ENCODE measurements around the gene ITGB3. TPM values are rescaled to one million over a fixed set of nuclear protein-coding genes. Genes with fewer than 3 reads are reported as not detected.

The ITGB3 gene
- total RNA-seq, 1 donor from 2014 or later: not detected

GRCh38 chr17:47288531-47289116, 35.0 kb downstream of the ITGB3 start:
- no peak overlapping the region for H3K4me3 Mint-ChIP-seq (ENCODE audit: unreplicated experiment)
- no peak overlapping the region for H3K27ac Mint-ChIP-seq (ENCODE audit: unreplicated experiment)
- TF ChIP-seq, protein P1, sequence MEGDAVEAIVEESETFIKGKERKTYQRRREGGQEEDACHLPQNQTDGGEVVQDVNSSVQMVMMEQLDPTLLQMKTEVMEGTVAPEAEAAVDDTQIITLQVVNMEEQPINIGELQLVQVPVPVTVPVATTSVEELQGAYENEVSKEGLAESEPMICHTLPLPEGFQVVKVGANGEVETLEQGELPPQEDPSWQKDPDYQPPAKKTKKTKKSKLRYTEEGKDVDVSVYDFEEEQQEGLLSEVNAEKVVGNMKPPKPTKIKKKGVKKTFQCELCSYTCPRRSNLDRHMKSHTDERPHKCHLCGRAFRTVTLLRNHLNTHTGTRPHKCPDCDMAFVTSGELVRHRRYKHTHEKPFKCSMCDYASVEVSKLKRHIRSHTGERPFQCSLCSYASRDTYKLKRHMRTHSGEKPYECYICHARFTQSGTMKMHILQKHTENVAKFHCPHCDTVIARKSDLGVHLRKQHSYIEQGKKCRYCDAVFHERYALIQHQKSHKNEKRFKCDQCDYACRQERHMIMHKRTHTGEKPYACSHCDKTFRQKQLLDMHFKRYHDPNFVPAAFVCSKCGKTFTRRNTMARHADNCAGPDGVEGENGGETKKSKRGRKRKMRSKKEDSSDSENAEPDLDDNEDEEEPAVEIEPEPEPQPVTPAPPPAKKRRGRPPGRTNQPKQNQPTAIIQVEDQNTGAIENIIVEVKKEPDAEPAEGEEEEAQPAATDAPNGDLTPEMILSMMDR (IDR thresholded peaks at IDR 0.05; ENCODE audit: partially characterized antibody, unreplicated experiment): no peak
- peaks cover 7% of the 10 kb centered on the region for H3K36me3 Mint-ChIP-seq (ENCODE audit: unreplicated experiment)
- H3K9me3 Mint-ChIP-seq (ENCODE audit: unreplicated experiment): peaks cover 2% of the 10 kb centered on the region
- no peak for DNase-seq
- H3K27me3 Mint-ChIP-seq (ENCODE audit: unreplicated experiment): peaks cover 4% of the 10 kb centered on the region
- H3K4me1 Mint-ChIP-seq (ENCODE audit: low read depth, unreplicated experiment): no peaks in the 10 kb centered on the region

DNA sequence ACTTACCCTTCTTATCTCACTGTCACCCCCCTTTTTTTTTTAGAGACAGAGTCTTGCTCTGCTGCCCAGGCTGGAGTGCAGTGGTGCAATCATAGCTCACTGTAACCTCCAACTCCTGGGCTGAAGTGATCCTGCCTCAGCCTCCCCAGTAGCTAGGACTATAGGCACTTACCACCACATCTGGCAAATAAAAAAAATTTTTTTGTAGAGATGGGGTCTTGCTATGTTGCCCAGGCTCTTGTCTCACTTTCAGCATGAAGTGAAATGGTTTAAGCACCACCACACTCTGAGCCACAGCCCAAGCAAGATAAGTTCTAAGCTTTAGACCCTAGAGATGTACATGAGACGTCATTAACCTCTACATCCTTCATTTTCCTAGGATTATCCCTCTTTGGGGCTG, 35.7 kb downstream of the ITGB3 start:
- H3K27ac Mint-ChIP-seq (ENCODE audit: unreplicated experiment): no peak overlapping the region

GRCh38 chr17:47290870-47291241, 37.2 kb downstream of the ITGB3 start:
- H3K9me3 Mint-ChIP-seq (ENCODE audit: unreplicated experiment): peaks cover 2% of the 10 kb centered on the region
- no peak for DNase-seq
- no peak overlapping the region for H3K27ac Mint-ChIP-seq (ENCODE audit: unreplicated experiment)
- TF ChIP-seq, protein P1 (IDR thresholded peaks at IDR 0.05; ENCODE audit: partially characterized antibody, unreplicated experiment): no peak
- H3K4me3 Mint-ChIP-seq (ENCODE audit: unreplicated experiment): no peak overlapping the region
- peaks cover 4% of the 10 kb centered on the region for H3K27me3 Mint-ChIP-seq (ENCODE audit: unreplicated experiment)
- H3K36me3 Mint-ChIP-seq (ENCODE audit: unreplicated experiment): peaks cover 7% of the 10 kb centered on the region
- H3K4me1 Mint-ChIP-seq (ENCODE audit: low read depth, unreplicated experiment): no peaks in the 10 kb centered on the region

More for the DNA sequence above, 35.7 kb downstream of the ITGB3 start:
- no peak overlapping the region for H3K4me3 Mint-ChIP-seq (ENCODE audit: unreplicated experiment)
- no peaks in the 10 kb centered on the region for H3K4me1 Mint-ChIP-seq (ENCODE audit: low read depth, unreplicated experiment)
- TF ChIP-seq, protein P1 (IDR thresholded peaks at IDR 0.05; ENCODE audit: partially characterized antibody, unreplicated experiment): no peak
- DNase-seq: no peak
- peaks cover 7% of the 10 kb centered on the region for H3K36me3 Mint-ChIP-seq (ENCODE audit: unreplicated experiment)
- peaks cover 4% of the 10 kb centered on the region for H3K27me3 Mint-ChIP-seq (ENCODE audit: unreplicated experiment)
- H3K9me3 Mint-ChIP-seq (ENCODE audit: unreplicated experiment): peaks cover 2% of the 10 kb centered on the region

DNA sequence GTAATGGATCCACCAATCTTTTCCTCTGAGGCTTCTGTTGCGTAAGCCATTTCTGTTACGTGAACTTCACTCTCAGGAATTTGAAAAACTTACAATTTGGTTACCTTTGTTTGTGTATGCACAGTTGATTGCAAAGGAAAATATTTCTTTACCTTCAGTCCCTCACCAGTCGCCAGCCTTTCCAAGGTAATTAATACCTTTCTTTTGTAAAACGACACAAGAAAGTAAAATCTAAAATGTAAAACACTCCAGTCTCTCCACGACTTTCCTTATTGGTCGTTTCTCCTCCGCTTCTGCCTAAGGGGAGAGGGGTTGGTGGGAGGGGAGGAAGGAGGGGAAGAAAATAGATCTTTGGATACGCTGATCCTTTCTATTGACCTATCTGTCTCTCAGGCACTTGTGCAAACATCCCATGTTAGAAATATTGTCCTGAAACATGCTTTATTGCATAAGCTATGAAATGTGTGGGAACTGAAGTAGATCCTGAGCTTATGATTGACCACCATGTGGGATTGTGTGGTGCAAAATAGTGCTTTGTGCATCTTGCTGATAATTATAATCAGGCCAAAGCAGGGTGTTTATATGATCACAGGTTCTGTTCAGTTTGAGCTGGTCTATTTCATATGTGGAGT, 37.7 kb downstream of the ITGB3 start:
- TF ChIP-seq, protein P1 (IDR thresholded peaks at IDR 0.05; ENCODE audit: partially characterized antibody, unreplicated experiment): no peak
- Mint-ChIP-seq H3K36me3 (ENCODE audit: unreplicated experiment) (peaks cover 7% of the 10 kb centered on the region), H3K9me3 (ENCODE audit: unreplicated experiment) (peaks cover 2% of the 10 kb centered on the region), H3K4me3 (ENCODE audit: unreplicated experiment) (no peak overlapping the region), H3K27me3 (ENCODE audit: unreplicated experiment) (peaks cover 4% of the 10 kb centered on the region), H3K4me1 (ENCODE audit: low read depth, unreplicated experiment) (no peaks in the 10 kb centered on the region), H3K27ac (ENCODE audit: unreplicated experiment) (no peak overlapping the region)
- no peak for DNase-seq

DNA sequence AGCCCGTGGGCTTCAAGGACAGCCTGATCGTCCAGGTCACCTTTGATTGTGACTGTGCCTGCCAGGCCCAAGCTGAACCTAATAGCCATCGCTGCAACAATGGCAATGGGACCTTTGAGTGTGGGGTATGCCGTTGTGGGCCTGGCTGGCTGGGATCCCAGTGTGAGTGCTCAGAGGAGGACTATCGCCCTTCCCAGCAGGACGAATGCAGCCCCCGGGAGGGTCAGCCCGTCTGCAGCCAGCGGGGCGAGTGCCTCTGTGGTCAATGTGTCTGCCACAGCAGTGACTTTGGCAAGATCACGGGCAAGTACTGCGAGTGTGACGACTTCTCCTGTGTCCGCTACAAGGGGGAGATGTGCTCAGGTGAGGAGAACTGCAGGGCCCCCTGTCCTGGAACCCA, 38.6 kb downstream of the ITGB3 start:
- H3K4me3 Mint-ChIP-seq (ENCODE audit: unreplicated experiment): no peak overlapping the region
- H3K27ac Mint-ChIP-seq (ENCODE audit: unreplicated experiment): no peak overlapping the region
- TF ChIP-seq, protein P1 (IDR thresholded peaks at IDR 0.05; ENCODE audit: partially characterized antibody, unreplicated experiment): no peak
- no peak for DNase-seq
- peaks cover 2% of the 10 kb centered on the region for H3K9me3 Mint-ChIP-seq (ENCODE audit: unreplicated experiment)
- H3K4me1 Mint-ChIP-seq (ENCODE audit: low read depth, unreplicated experiment): no peaks in the 10 kb centered on the region
- peaks cover 7% of the 10 kb centered on the region for H3K36me3 Mint-ChIP-seq (ENCODE audit: unreplicated experiment)
- H3K27me3 Mint-ChIP-seq (ENCODE audit: unreplicated experiment): peaks cover 7% of the 10 kb centered on the region

Measured in glutamatergic neuron (in vitro differentiated cells).